Caco-2 (cell line): Measurements from ENCODE around the gene ZNF326. TPM values are rescaled to one million over a fixed set of nuclear protein-coding genes. Genes with fewer than 3 reads are reported as not detected.

Source experiments
- Bru-seq: library from RNA; stranded (reverse); fragments of 400-500 nt; gene quantifications from one replicate; lab custom pipeline; 2021; lab: Mats Ljungman, UMichigan
- BruChase-seq, 2 experiments: library from RNA; stranded (reverse); fragments of 400-500 nt; gene quantifications; one replicate each; lab custom pipeline; 2021; lab: Mats Ljungman, UMichigan
- BruUV-seq: library from RNA; stranded (reverse); fragments of 400-500 nt; replicated peaks from 2 replicates; lab custom pipeline; 2021; lab: Mats Ljungman, UMichigan
- CTCF ChIA-PET: fragments of 300-600 bp; sonication (Branson Sonifier 250); formaldehyde crosslinking; loops from one replicate; lab custom pipeline; 2022; ENCODE audit warnings: antibody characterized with exemption; lab: Charles Lee
- POLR2A ChIA-PET: fragments of 300-600 bp; sonication (Branson Sonifier 250); formaldehyde crosslinking; loops from one replicate; lab custom pipeline; 2022; ENCODE audit warnings: antibody characterized with exemption; lab: Charles Lee
- DNase-seq, 2 experiments: peaks; one replicate each; pipeline versions ENCODE4 v3.0.0 to v3.0.0-alpha.2; 2020 to 2022
- H3K27me3 ChIP-seq: replicated peaks from 2 replicates; pipeline ENCODE4 v1.6.0; 2011; ENCODE audit warnings: low read length; ENCODE audit not compliant: control insufficient read depth, insufficient read depth
- H3K36me3 ChIP-seq: 2 replicates; pipeline ENCODE4 v1.5.1; 2011; ENCODE audit warnings: low read length; ENCODE audit not compliant: control insufficient read depth, insufficient read depth
- H3K4me1 ChIP-seq: fragments of 250-450 bp; sonication (Bioruptor Pico); 2 replicates; pipeline ENCODE4 v1.5.1; 2020; ENCODE audit warnings: mild to moderate bottlenecking
- H3K4me3 ChIP-seq: 2 replicates; pipeline ENCODE4 v1.5.1; 2011; ENCODE audit warnings: low read depth, mild to moderate bottlenecking, control low read depth, low read length
- H3K9me3 ChIP-seq: fragments of 250-450 bp; sonication (Bioruptor Pico); 2 replicates; pipeline ENCODE4 v1.5.1; 2020; ENCODE audit warnings: mild to moderate bottlenecking, moderate library complexity
- H3K27ac Mint-ChIP-seq: one replicate; pipeline ENCODE4 v1.8.0; 2022; ENCODE audit warnings: mixed read lengths; ENCODE audit not compliant: unreplicated experiment
- H3K27me3 Mint-ChIP-seq: one replicate; pipeline ENCODE4 v1.8.0; 2022; ENCODE audit warnings: mixed read lengths; ENCODE audit not compliant: insufficient read depth, unreplicated experiment
- H3K36me3 Mint-ChIP-seq: one replicate; pipeline ENCODE4 v1.8.0; 2022; ENCODE audit warnings: mild to moderate bottlenecking, mixed read lengths; ENCODE audit not compliant: insufficient read depth, unreplicated experiment
- H3K4me1 Mint-ChIP-seq: one replicate; pipeline ENCODE4 v1.8.0; 2022; ENCODE audit warnings: low read depth, mixed read lengths; ENCODE audit not compliant: unreplicated experiment
- H3K4me3 Mint-ChIP-seq: one replicate; pipeline ENCODE4 v1.8.0; 2022; ENCODE audit warnings: mild to moderate bottlenecking, moderate library complexity, mixed read lengths; ENCODE audit not compliant: unreplicated experiment
- H3K9me3 Mint-ChIP-seq: one replicate; pipeline ENCODE4 v1.8.0; 2022; ENCODE audit warnings: mixed read lengths; ENCODE audit not compliant: unreplicated experiment
- CTCF ChIP-seq, 2 experiments: fragments of 200-600 bp in 1 of 2; IDR thresholded peaks; 1 replicate in 1 of 2; 2 replicates in 1 of 2; pipeline versions ENCODE4 v1.5.1 to v1.8.0; 2011 to 2022; ENCODE audit warnings: antibody characterized with exemption in 1 of 2, control low read depth in 1 of 2, inconsistent platforms in 1 of 2, low read depth in 1 of 2, low read length in 1 of 2, mild to moderate bottlenecking in 1 of 2, moderate library complexity in 1 of 2; ENCODE audit not compliant: insufficient read depth in 1 of 2, severe bottlenecking in 1 of 2, unreplicated experiment in 1 of 2
- intact Hi-C: fragments of 100-400 bp; cut with micrococcal nuclease; formaldehyde crosslinking; loops from one replicate; pipeline ENCODE4 v1.10.0; 2022; ENCODE audit not compliant: unreplicated experiment
- long read RNA-seq: library from polyadenylated mRNA; stranded (forward); transcript quantifications from one replicate; pipeline ENCODE4 v2.0.0, GENCODE V29; 2022
- total RNA-seq: library from RNA; stranded (reverse); gene quantifications from 2 replicates; pipeline ENCODE4 v1.2.3, GENCODE V29; 2022

ZNF326 gene
- total RNA-seq (31.7 and 32.3 TPM in 2 replicates), Bru-seq, nascent RNA (percentile 93 among the genes with signal in this experiment), BruChase-seq, experiment 1, labeled RNA remaining after a 2-hour chase (percentile 85 among the genes with signal in this experiment), BruChase-seq, experiment 2, labeled RNA remaining after a 6-hour chase (percentile 84 among the genes with signal in this experiment)
- long read RNA-seq, transcript ZNF326-201 (12 exons, 2,729 nt), result major isoform, 16 of 38 reads
- long read RNA-seq, partial matches to known transcripts, result 0 of 38 reads
- long read RNA-seq, other reads (novel, unspliced or antisense), result 18 of 38 reads

DNA sequence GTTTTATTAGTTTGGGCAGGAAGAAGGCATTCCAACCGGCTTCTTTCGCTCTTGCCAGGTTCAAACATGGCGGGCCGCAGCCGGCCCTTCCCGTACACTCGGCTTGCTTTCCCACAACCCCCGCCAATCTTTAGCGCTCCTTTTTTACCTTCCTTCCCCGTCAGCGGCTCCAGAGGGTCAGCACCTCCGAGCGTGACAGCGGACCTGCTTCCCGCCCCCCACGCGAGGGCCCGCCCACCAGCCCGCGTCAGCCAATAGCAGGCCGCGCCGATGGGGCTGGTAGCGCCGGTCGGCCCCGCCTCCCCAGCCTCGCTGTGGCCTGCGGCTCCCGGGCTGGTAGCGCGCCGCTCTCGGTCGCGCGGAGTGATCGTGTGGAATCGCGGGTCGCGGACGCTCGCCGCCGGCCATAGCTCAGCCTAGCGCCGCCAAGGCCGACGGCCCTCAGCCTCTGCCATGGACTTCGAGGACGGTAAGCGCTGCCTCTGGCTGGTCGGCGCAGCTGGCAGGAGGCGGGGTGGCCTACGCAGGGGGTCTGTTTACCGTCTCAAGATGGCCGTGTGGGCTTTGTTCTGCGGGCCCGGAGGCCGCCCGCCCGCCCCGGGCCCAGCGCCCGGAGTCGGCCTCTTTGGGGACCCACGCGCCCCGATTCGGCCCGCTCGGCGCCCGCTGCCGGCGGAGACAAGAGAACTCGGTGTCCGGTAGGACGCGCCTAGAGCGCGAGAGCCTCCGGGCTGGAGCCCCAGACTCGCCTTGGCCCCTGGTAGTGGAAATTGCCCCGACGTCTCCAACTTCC, at the start of gene ZNF326:
TSS of gene ZNF326 (plus strand) at position 306 of the 793 bp plus-strand sequence. CDS start at position 454, 148 bp downstream.
- Mint-ChIP-seq H3K36me3 (peaks cover 21% of the 10 kb centered on the region), H3K27ac (peak within 1 kb of the TSS; percentile 87), H3K9me3 (no peaks in the 10 kb centered on the region), H3K4me1 (peaks cover 23% of the 10 kb centered on the region), H3K27me3 (no peaks in the 10 kb centered on the region), H3K4me3 (peak within 1 kb of the TSS; percentile 80)
- no peaks in the 10 kb centered on the region for H3K27me3 ChIP-seq
- no peaks in the 10 kb centered on the region for H3K9me3 ChIP-seq
- peak; percentile 97 for DNase-seq
- no peaks in the 10 kb centered on the region for H3K36me3 ChIP-seq
- CTCF ChIA-PET, result no interaction called here
- TF ChIP-seq CTCF (IDR thresholded peaks at IDR 0.05; ENCODE audit: insufficient read depth in 1 of 2, low read depth in 1 of 2, low read length in 1 of 2, severe bottlenecking in 1 of 2, unreplicated experiment in 1 of 2), result no peak
- POLR2A ChIA-PET, result no interaction called here
- peaks cover 36% of the 10 kb centered on the region for H3K4me1 ChIP-seq
- intact Hi-C loops, result loop anchor here (2.0 to 10.0 kb wide), 2 partner anchors 186 to 470 kb away; partner anchors contain the start of gene LRRC8B
- BruUV-seq, result no TSS peak
- H3K4me3 ChIP-seq, result peak within 1 kb of the TSS; percentile 82

DNA sequence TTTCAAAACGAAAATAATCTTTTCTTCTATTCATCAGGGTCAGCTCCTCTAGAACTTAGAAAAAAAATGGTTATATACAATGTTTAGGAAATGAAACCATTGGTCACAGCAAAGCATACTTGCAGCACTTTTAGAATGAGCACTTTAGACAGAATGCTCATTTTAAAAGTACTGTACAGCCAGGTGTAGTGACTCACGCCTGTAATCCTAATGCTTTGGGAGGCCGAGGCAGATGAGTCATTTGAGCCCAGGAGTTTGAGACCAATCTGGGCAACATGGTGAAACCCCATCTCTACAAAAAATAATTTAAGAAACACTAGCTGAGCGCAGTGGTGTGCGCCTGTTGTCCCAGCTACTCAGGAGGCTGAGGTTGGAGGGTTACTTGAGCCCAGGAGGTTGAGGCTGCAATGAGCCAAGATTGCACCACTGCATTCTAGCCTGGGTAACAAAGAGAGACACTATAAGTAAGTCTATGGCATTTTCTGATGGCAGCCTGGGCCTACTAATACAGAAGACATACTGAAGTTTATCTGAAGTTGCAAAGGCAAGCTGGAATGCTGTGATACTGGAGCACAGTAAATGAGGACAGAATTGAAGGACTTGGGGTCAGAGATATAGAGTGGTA, 48.9 kb upstream of the ZNF326 start:
- no peak for TF ChIP-seq CTCF (IDR thresholded peaks at IDR 0.05; ENCODE audit: insufficient read depth in 1 of 2, low read depth in 1 of 2, low read length in 1 of 2, severe bottlenecking in 1 of 2, unreplicated experiment in 1 of 2)
- H3K36me3 ChIP-seq, result no peaks in the 10 kb centered on the region
- H3K27me3 ChIP-seq, result no peaks in the 10 kb centered on the region
- no TSS peak for BruUV-seq
- peaks cover 12% of the 10 kb centered on the region for H3K4me1 Mint-ChIP-seq
- H3K4me1 ChIP-seq, result 0 out of 2 replicates have a peak, but pooled peaks cover 4% of the 10 kb centered on the region
- no peak for DNase-seq
- H3K27ac Mint-ChIP-seq, result no peak overlapping the region
- H3K4me3 ChIP-seq, result no peak overlapping the region
- H3K36me3 Mint-ChIP-seq, result no peaks in the 10 kb centered on the region
- H3K9me3 Mint-ChIP-seq, result no peaks in the 10 kb centered on the region
- H3K9me3 ChIP-seq, result no peaks in the 10 kb centered on the region
- CTCF ChIA-PET, result no interaction called here
- H3K27me3 Mint-ChIP-seq, result no peaks in the 10 kb centered on the region
- intact Hi-C loops, result no loop called here
- POLR2A ChIA-PET, result no interaction called here
- no peak overlapping the region for H3K4me3 Mint-ChIP-seq

- intact Hi-C loops, result no loop called here
- BruUV-seq, result no TSS peak
- Histone ChIP-seq H3K4me3 (no peak overlapping the region), H3K27me3 (no peaks in the 10 kb centered on the region), H3K4me1 (peaks cover 9% of the 10 kb centered on the region; the same call in 1 of the 2 replicates), H3K36me3 (no peaks in the 10 kb centered on the region), H3K9me3 (no peaks in the 10 kb centered on the region)
- Mint-ChIP-seq H3K27me3 (no peaks in the 10 kb centered on the region), H3K9me3 (no peaks in the 10 kb centered on the region), H3K27ac (no peak overlapping the region), H3K4me1 (peaks cover 12% of the 10 kb centered on the region), H3K36me3 (no peaks in the 10 kb centered on the region), H3K4me3 (no peak overlapping the region)
- ChIA-PET CTCF (interaction anchor here (0.6 kb wide), 1 partner anchor 43 kb away, joined by 3 read pairs; no protein-coding TSS in a partner anchor), POLR2A (no interaction called here)
- no peak for TF ChIP-seq CTCF (IDR thresholded peaks at IDR 0.05; ENCODE audit: insufficient read depth in 1 of 2, low read depth in 1 of 2, low read length in 1 of 2, severe bottlenecking in 1 of 2, unreplicated experiment in 1 of 2)
- DNase-seq, result no peak
Measured at GRCh38 chr1:89946532-89946931, 48.4 kb upstream of the ZNF326 start.
